GM10248 (cell line): Measurements from ENCODE around the gene GAN.

Experiments
- CTCF ChIA-PET: fragments of 300-600 bp; sonication (Branson Sonifier 250); formaldehyde crosslinking; extraction: SDS; loops from one replicate; lab custom pipeline; 2021; ENCODE audit warnings: antibody characterized with exemption; lab: Yijun Ruan, JAX
- POLR2A ChIA-PET: fragments of 350-650 bp; sonication (Branson Sonifier 250); formaldehyde crosslinking; extraction: SDS; loops from one replicate; lab custom pipeline; 2020; ENCODE audit warnings: antibody characterized with exemption; lab: Yijun Ruan, JAX
- DNase-seq: peaks from one replicate; pipeline ENCODE4 v3.0.0; 2012; ENCODE audit errors: extremely low spot score
- CTCF ChIP-seq: IDR thresholded peaks from 2 replicates; pipeline ENCODE4 v1.5.1; 2012; ENCODE audit warnings: mild to moderate bottlenecking, low read depth; ENCODE audit errors: extremely low read depth, missing control alignments, control extremely low read depth

The GAN gene

DNA sequence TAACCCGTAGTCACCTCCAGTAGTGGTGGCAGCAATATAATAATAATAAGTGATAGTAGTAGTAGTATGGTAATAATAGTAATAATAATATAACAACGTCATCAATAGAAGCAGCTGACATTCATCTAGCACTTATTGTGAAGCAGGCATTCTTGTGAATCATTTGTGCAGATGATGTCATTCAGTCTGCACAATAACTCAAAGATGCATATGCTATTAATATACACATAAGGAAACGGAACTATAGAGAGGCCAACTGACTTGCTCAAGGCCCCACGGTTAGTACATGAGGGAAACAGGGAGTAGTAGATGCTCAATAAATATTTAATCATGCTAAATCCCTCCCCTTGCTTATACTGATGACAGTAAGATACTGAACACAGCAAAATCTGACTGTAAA, 35.4 kb upstream of the GAN start:
- no peak for DNase-seq
- TF ChIP-seq CTCF = no peak
- CTCF ChIA-PET = interaction anchor here (1.0 to 1.2 kb wide), 2 partner anchors 9 to 18 kb away, joined by 3 to 5 read pairs; no protein-coding TSS in a partner anchor
- POLR2A ChIA-PET = no interaction called here

GRCh38 chr16:81280393-81280792, 34.4 kb upstream of the GAN start:
- ChIA-PET CTCF (interaction anchor here (1.3 kb wide), 1 partner anchor 19 kb away, joined by 4 read pairs; no protein-coding TSS in a partner anchor), POLR2A (no interaction called here)
- no peak for DNase-seq
- TF ChIP-seq CTCF = no peak

- ChIA-PET POLR2A (no interaction called here), CTCF (no interaction called here)
- no peak for DNase-seq
- no peak for TF ChIP-seq CTCF
These were observed 31.7 kb upstream of the GAN start for GRCh38 chr16:81283044-81283443.

- ChIA-PET POLR2A (no interaction called here), CTCF (no interaction called here)
- no peak for TF ChIP-seq CTCF
- DNase-seq = no peak
These were observed 29.7 kb upstream of the GAN start for GRCh38 chr16:81284995-81285600.

- no peak for DNase-seq
- POLR2A ChIA-PET = no interaction called here
- CTCF ChIA-PET = no interaction called here
- TF ChIP-seq CTCF = no peak
These were observed 28.6 kb upstream of the GAN start for GRCh38 chr16:81286190-81286589.

GRCh38 chr16:81291117-81291516, 23.6 kb upstream of the GAN start:
- ChIA-PET POLR2A (no interaction called here), CTCF (no interaction called here)
- DNase-seq = no peak
- TF ChIP-seq CTCF = no peak
